Keratinocyte (primary cell): ENCODE measurements around the gene FBXO46. TPM values are rescaled to one million over a fixed set of nuclear protein-coding genes. Genes with fewer than 3 reads are reported as not detected.

Experiments used
- DNase-seq: peaks from one replicate; pipeline ENCODE4 v3.0.0-alpha.2; 2011; ENCODE audit warnings: low read depth, missing footprints, low spot score
- FAIRE-seq: peaks from 2 replicates; lab custom pipeline; 2011; peaks lifted over from hg19 to GRCh38; lab: Jason Lieb, UNC
- H2AFZ ChIP-seq: 2 replicates; pipeline ENCODE4 v1.6.0; 2012; ENCODE audit warnings: low read length, control low read depth, inconsistent platforms; ENCODE audit not compliant: control insufficient read depth
- H3K27ac ChIP-seq: 2 replicates; pipeline ENCODE4 v1.5.1; 2011; ENCODE audit warnings: low read length; ENCODE audit not compliant: control insufficient read depth, insufficient read depth
- H3K27me3 ChIP-seq: 3 replicates; pipeline ENCODE4 v1.6.0; 2011; ENCODE audit warnings: low read length; ENCODE audit not compliant: control insufficient read depth, insufficient read depth; ENCODE audit errors: extremely low read depth
- H3K36me3 ChIP-seq, 2 experiments: 2 replicates in 1 of 2; 3 replicates in 1 of 2; pipeline ENCODE4 v1.5.1; 2011; ENCODE audit warnings: low read length in 2 of 2, mild to moderate bottlenecking in 1 of 2; ENCODE audit not compliant: control insufficient read depth in 2 of 2, insufficient read depth in 2 of 2; ENCODE audit errors: extremely low read depth in 1 of 2
- H3K4me1 ChIP-seq: 3 replicates; pipeline ENCODE4 v1.5.1; 2011; ENCODE audit warnings: low read length; ENCODE audit not compliant: control insufficient read depth, insufficient read depth; ENCODE audit errors: extremely low read depth
- H3K4me2 ChIP-seq: 3 replicates; pipeline ENCODE4 v1.6.0; 2011; ENCODE audit warnings: low read depth, low read length; ENCODE audit not compliant: control insufficient read depth, insufficient read depth; ENCODE audit errors: extremely low read depth
- H3K4me3 ChIP-seq, 3 experiments: fragments of 200-600 bp in 1 of 3; sonication (generic) in 1 of 3; 2 replicates in 2 of 3; 3 replicates in 1 of 3; pipeline ENCODE4 v1.5.1; 2011 to 2016; ENCODE audit warnings: low read length in 3 of 3, mild to moderate bottlenecking in 3 of 3, control low read depth in 2 of 3, inconsistent platforms in 1 of 3, low read depth in 1 of 3, mixed read lengths in 1 of 3, mixed run types in 1 of 3, moderate library complexity in 1 of 3; ENCODE audit not compliant: control insufficient read depth in 2 of 3, insufficient read depth in 2 of 3; ENCODE audit errors: extremely low read depth in 1 of 3
- H3K79me2 ChIP-seq: 2 replicates; pipeline ENCODE4 v1.6.0; 2012; ENCODE audit warnings: low read length; ENCODE audit not compliant: control insufficient read depth, insufficient read depth
- H3K9ac ChIP-seq: 3 replicates; pipeline ENCODE4 v1.6.0; 2011; ENCODE audit warnings: low read length; ENCODE audit not compliant: control insufficient read depth, insufficient read depth; ENCODE audit errors: extremely low read depth
- H3K9me1 ChIP-seq: 3 replicates; pipeline ENCODE4 v1.6.0; 2011; ENCODE audit warnings: low read length; ENCODE audit not compliant: control insufficient read depth, insufficient read depth; ENCODE audit errors: extremely low read depth
- H3K9me3 ChIP-seq: 2 replicates; pipeline ENCODE4 v1.5.1; 2012; ENCODE audit warnings: low read depth, low read length; ENCODE audit not compliant: control insufficient read depth
- H4K20me1 ChIP-seq: 3 replicates; pipeline ENCODE4 v1.6.0; 2011; ENCODE audit warnings: low read length; ENCODE audit not compliant: control insufficient read depth, insufficient read depth; ENCODE audit errors: extremely low read depth
- CTCF ChIP-seq, 3 experiments: IDR thresholded peaks in 1 of 3; conservative IDR thresholded peaks in 1 of 3; optimal IDR thresholded peaks in 1 of 3; 2 replicates in 2 of 3; 3 replicates in 1 of 3; pipeline versions ENCODE3 to v1.5.1; 2011; ENCODE audit warnings: low read length in 3 of 3, mild to moderate bottlenecking in 3 of 3, moderate library complexity in 2 of 3, control low read depth in 1 of 3, inconsistent platforms in 1 of 3; ENCODE audit not compliant: insufficient read depth in 2 of 3; ENCODE audit errors: extremely low read depth in 1 of 3
- EZH2 ChIP-seq: IDR thresholded peaks from one replicate; pipeline ENCODE4 v1.6.1; 2012; ENCODE audit warnings: inconsistent platforms, mild to moderate bottlenecking, low read length, moderate library complexity
- dilution Hi-C: fragments of 300-500 bp; cut with MboI; formaldehyde crosslinking; loops from one replicate; pipeline ENCODE4 v1.7.0; 2020; ENCODE audit warnings: low sequenced_read_pairs; ENCODE audit not compliant: extremely low pct_ligation_motif_present
- polyA plus RNA-seq, 5 experiments: library from polyadenylated mRNA; depleted of rRNA in 3 of 5; stranded (reverse) in 3 of 5; stranded (forward) in 1 of 5; unstranded in 1 of 5; fragments of >200 nt; gene quantifications; 1 replicate in 1 of 5; 2 replicates in 3 of 5; 3 replicates in 1 of 5; pipeline versions ENCODE4 v1.2.1 to v1.2.3, GENCODE V29; 2011 to 2012; ENCODE audit warnings: missing spikeins in 2 of 5, low read depth in 1 of 5, low replicate concordance in 1 of 5

The FBXO46 gene
- polyA plus RNA-seq, 1 donor (not counting 4 experiments of a cell fraction or from before 2014, with no cell fraction given) = 2.1 TPM

DNA sequence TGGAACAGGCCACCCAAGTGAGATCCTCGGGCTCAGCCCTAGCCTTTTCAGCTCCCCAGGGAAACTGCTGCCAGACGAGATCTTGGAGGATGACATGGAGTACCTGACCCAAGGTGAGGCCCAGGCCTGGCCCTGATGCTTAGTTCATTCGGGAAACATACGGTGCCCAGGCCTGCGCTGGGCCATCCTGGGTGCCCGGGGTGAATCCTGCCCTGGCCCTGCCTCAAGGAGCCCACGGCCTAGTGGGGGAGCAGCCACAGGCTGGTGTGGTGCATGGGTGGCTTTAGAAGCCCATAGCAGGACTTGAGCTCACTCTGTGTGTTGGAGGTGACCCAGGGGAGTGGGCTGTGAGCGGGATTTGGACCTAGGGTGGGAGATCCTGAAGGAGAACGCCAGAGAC is 28.2 kb upstream of the FBXO46 start:
- Histone ChIP-seq H3K4me1 (no peaks in the 10 kb centered on the region), H3K4me2 (no peak overlapping the region), H3K36me3 (no peaks in the 10 kb centered on the region), H3K9me3 (no peaks in the 10 kb centered on the region), H4K20me1 (no peaks in the 10 kb centered on the region), H2AFZ (no peak overlapping the region), H3K9ac (no peak overlapping the region), H3K27ac (no peak overlapping the region), H3K9me1 (no peaks in the 10 kb centered on the region), H3K4me3 (no peak overlapping the region), H3K79me2 (no peaks in the 10 kb centered on the region), H3K27me3 (no peaks in the 10 kb centered on the region)
- dilution Hi-C loops = no loop called here
- TF ChIP-seq CTCF (optimal IDR thresholded peaks at IDR 0.05 in 1 of 3, IDR thresholded peaks at IDR 0.05 in 1 of 3, conservative IDR thresholded peaks at IDR 0.05 in 1 of 3; ENCODE audit: extremely low read depth in 1 of 3, insufficient read depth in 2 of 3, low read length in 3 of 3) (no peak), EZH2 (no peak)
- FAIRE-seq = no peak
- no peak for DNase-seq

- Histone ChIP-seq H3K4me1 (peaks cover 7% of the 10 kb centered on the region), H3K4me2 (no peak overlapping the region), H3K9me3 (no peaks in the 10 kb centered on the region), H2AFZ (no peak overlapping the region), H3K27me3 (no peaks in the 10 kb centered on the region), H3K36me3 (no peaks in the 10 kb centered on the region), H3K27ac (no peak overlapping the region), H3K9me1 (no peaks in the 10 kb centered on the region), H3K79me2 (no peaks in the 10 kb centered on the region), H3K4me3 (no peak overlapping the region), H4K20me1 (no peaks in the 10 kb centered on the region), H3K9ac (no peak overlapping the region)
- dilution Hi-C loops = no loop called here
- no peak for FAIRE-seq
- no peak for DNase-seq
- TF ChIP-seq CTCF (optimal IDR thresholded peaks at IDR 0.05 in 1 of 3, IDR thresholded peaks at IDR 0.05 in 1 of 3, conservative IDR thresholded peaks at IDR 0.05 in 1 of 3; ENCODE audit: extremely low read depth in 1 of 3, insufficient read depth in 2 of 3, low read length in 3 of 3) (no peak), EZH2 (no peak)
Observed at GRCh38 chr19:45757695-45758094, 27.0 kb upstream of the FBXO46 start.
